Measurements from ENCODE around the gene ARTN.

GRCh38 chr1:43956234-43956633 lies 22.6 kb downstream of the ARTN start:
- TF ChIP-seq, protein P1, sequence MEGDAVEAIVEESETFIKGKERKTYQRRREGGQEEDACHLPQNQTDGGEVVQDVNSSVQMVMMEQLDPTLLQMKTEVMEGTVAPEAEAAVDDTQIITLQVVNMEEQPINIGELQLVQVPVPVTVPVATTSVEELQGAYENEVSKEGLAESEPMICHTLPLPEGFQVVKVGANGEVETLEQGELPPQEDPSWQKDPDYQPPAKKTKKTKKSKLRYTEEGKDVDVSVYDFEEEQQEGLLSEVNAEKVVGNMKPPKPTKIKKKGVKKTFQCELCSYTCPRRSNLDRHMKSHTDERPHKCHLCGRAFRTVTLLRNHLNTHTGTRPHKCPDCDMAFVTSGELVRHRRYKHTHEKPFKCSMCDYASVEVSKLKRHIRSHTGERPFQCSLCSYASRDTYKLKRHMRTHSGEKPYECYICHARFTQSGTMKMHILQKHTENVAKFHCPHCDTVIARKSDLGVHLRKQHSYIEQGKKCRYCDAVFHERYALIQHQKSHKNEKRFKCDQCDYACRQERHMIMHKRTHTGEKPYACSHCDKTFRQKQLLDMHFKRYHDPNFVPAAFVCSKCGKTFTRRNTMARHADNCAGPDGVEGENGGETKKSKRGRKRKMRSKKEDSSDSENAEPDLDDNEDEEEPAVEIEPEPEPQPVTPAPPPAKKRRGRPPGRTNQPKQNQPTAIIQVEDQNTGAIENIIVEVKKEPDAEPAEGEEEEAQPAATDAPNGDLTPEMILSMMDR (IDR thresholded peaks at IDR 0.05) = no peak
- no peak for TF ChIP-seq POLR2AphosphoS5 (IDR thresholded peaks at IDR 0.05)
